ENCODE data around the gene PRKCE. TPM values are rescaled to one million over a fixed set of nuclear protein-coding genes. Genes with fewer than 3 reads are reported as not detected.

PRKCE gene
- total and polyA plus RNA-seq, 3 donors from 2014 or later, result 27.4 to 35.8 (median 33.1) TPM

GRCh38 chr2:45758018-45758417 lies 106.5 kb downstream of the PRKCE start:
- Histone ChIP-seq H3K27ac (no peak overlapping the region), H3K36me3 (ENCODE audit: low read depth, missing control alignments) (no peaks in the 10 kb centered on the region), H3K4me3 (no peak overlapping the region), H3K4me1 (no peaks in the 10 kb centered on the region), H3K27me3 (no peaks in the 10 kb centered on the region), H3K9me3 (no peaks in the 10 kb centered on the region)
- no peak for TF ChIP-seq POLR2A (IDR thresholded peaks at IDR 0.05)
- no peak for DNase-seq
- WGBS, 2 donors, result 86 to 93% methylated on average over 1 of the region's 1 CpG
- intact Hi-C loops (cut with DNase I; ENCODE audit: low total_unique reads), result no loop called here

GRCh38 chr2:45759310-45759851 lies 107.9 kb downstream of the PRKCE start:
- H3K4me1 ChIP-seq, result no peaks in the 10 kb centered on the region
- TF ChIP-seq POLR2A (IDR thresholded peaks at IDR 0.05) (no peak), CTCF (IDR thresholded peaks at IDR 0.05) (no peak)
- no peak for DNase-seq
- no peaks in the 10 kb centered on the region for H3K36me3 ChIP-seq (ENCODE audit: low read depth, missing control alignments)
- no peak overlapping the region for H3K27ac ChIP-seq
- no peaks in the 10 kb centered on the region for H3K9me3 ChIP-seq
- H3K27me3 ChIP-seq, result no peaks in the 10 kb centered on the region
- intact Hi-C loops (cut with DNase I; ENCODE audit: low total_unique reads), result no loop called here
- no peak overlapping the region for H3K4me3 ChIP-seq
- 46 to 67% methylated on average over 15 of the region's 15 CpGs for WGBS, 2 donors

- peaks cover 11% of the 10 kb centered on the region for H3K4me1 ChIP-seq
- no peaks in the 10 kb centered on the region for H3K9me3 ChIP-seq
- H3K36me3 ChIP-seq (ENCODE audit: low read depth, missing control alignments), result no peaks in the 10 kb centered on the region
- no peaks in the 10 kb centered on the region for H3K27me3 ChIP-seq
- no peak for DNase-seq
- intact Hi-C loops (cut with DNase I; ENCODE audit: low total_unique reads), result no loop called here
- TF ChIP-seq POLR2A (IDR thresholded peaks at IDR 0.05) (no peak), CTCF (IDR thresholded peaks at IDR 0.05) (no peak)
- WGBS, 2 donors, result 85 to 92% methylated on average over 4 of the region's 4 CpGs
- no peak overlapping the region for H3K27ac ChIP-seq
- no peak overlapping the region for H3K4me3 ChIP-seq
Measured at GRCh38 chr2:45761635-45762034, 110.2 kb downstream of the PRKCE start.

GRCh38 chr2:45763255-45763654 lies 111.8 kb downstream of the PRKCE start:
- TF ChIP-seq CTCF (IDR thresholded peaks at IDR 0.05) (no peak), POLR2A (IDR thresholded peaks at IDR 0.05) (no peak)
- H3K36me3 ChIP-seq (ENCODE audit: low read depth, missing control alignments), result no peaks in the 10 kb centered on the region
- H3K27ac ChIP-seq, result no peak overlapping the region
- DNase-seq, result no peak
- H3K9me3 ChIP-seq, result no peaks in the 10 kb centered on the region
- no peaks in the 10 kb centered on the region for H3K27me3 ChIP-seq
- intact Hi-C loops (cut with DNase I; ENCODE audit: low total_unique reads), result no loop called here
- peaks cover 11% of the 10 kb centered on the region for H3K4me1 ChIP-seq
- WGBS, 2 donors, result 94 to 97% methylated on average over 2 of the region's 2 CpGs
- no peak overlapping the region for H3K4me3 ChIP-seq

- no peak for DNase-seq
- H3K27me3 ChIP-seq, result no peaks in the 10 kb centered on the region
- no peaks in the 10 kb centered on the region for H3K9me3 ChIP-seq
- H3K36me3 ChIP-seq (ENCODE audit: low read depth, missing control alignments), result no peaks in the 10 kb centered on the region
- H3K27ac ChIP-seq, result no peak overlapping the region
- TF ChIP-seq POLR2A (IDR thresholded peaks at IDR 0.05) (no peak), CTCF (IDR thresholded peaks at IDR 0.05) (no peak)
- no peak overlapping the region for H3K4me3 ChIP-seq
- 78 to 81% methylated on average over 5 of the region's 5 CpGs for WGBS, 2 donors
- peaks cover 11% of the 10 kb centered on the region for H3K4me1 ChIP-seq
- intact Hi-C loops (cut with DNase I; ENCODE audit: low total_unique reads), result no loop called here
Measured at GRCh38 chr2:45763797-45764196, 112.3 kb downstream of the PRKCE start.
